ENCODE results near the gene LRRN4.

DNA sequence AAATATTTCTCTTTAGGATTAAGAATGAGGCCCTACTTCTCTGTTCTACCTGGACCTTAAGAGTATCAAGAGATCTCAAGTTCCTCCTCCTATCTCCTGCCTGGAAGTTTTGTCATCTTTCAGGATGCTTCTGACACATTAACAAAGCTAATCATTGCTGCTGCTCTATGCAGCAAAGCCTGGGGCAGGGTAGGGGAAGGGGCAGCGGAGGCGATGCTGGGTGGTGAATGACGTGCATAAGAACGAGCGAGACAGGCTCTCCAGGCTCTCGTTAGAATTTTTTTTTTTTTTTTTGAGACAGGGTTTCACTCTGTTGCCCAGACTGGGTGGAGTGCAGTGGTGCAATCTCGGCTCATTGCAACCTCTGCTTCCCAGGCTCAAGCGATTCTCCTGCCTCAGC, 37.8 kb upstream of the LRRN4 start:
- TF ChIP-seq FOS (IDR thresholded peaks at IDR 0.05; ENCODE audit: extremely low read depth, insufficient read length) (no peak), CTCF (IDR thresholded peaks at IDR 0.05 in 2 of 3, conservative IDR thresholded peaks at IDR 0.05 in 1 of 3; ENCODE audit: insufficient read depth in 2 of 3, low read depth in 1 of 3, low read length in 3 of 3) (no peak), ETV5 (CRISPR knock-in tag; IDR thresholded peaks at IDR 0.05; ENCODE audit: low read depth) (no peak), MEIS2 (IDR thresholded peaks at IDR 0.05; ENCODE audit: partially characterized antibody) (no peak), ZHX1 (conservative IDR thresholded peaks at IDR 0.05; ENCODE audit: low read length) (no peak), RBM22 (IDR thresholded peaks at IDR 0.05; ENCODE audit: low read depth, low read length, poor library complexity, severe bottlenecking) (no peak), CHD4 (IDR thresholded peaks at IDR 0.05; ENCODE audit: insufficient read depth, insufficient replicate concordance, low read depth, low read length, poor library complexity, severe bottlenecking) (no peak), MYC (IDR thresholded peaks at IDR 0.05; ENCODE audit: low read depth, low read length) (no peak), MYC (CRISPR knock-in tag; IDR thresholded peaks at IDR 0.05; ENCODE audit: borderline replicate concordance, low read depth) (no peak), ZNF780A (CRISPR knock-in tag; IDR thresholded peaks at IDR 0.05) (no peak), DLX4 (CRISPR knock-in tag; IDR thresholded peaks at IDR 0.05) (no peak), ZBTB7A (IDR thresholded peaks at IDR 0.05; ENCODE audit: borderline replicate concordance, control insufficient read depth, low read depth, low read length) (no peak), ZFP1 (CRISPR knock-in tag; IDR thresholded peaks at IDR 0.05) (no peak), EZH2 (IDR thresholded peaks at IDR 0.05; ENCODE audit: borderline replicate concordance, low read depth, low read length) (no peak)
- TF ChIP-seq, protein P1, sequence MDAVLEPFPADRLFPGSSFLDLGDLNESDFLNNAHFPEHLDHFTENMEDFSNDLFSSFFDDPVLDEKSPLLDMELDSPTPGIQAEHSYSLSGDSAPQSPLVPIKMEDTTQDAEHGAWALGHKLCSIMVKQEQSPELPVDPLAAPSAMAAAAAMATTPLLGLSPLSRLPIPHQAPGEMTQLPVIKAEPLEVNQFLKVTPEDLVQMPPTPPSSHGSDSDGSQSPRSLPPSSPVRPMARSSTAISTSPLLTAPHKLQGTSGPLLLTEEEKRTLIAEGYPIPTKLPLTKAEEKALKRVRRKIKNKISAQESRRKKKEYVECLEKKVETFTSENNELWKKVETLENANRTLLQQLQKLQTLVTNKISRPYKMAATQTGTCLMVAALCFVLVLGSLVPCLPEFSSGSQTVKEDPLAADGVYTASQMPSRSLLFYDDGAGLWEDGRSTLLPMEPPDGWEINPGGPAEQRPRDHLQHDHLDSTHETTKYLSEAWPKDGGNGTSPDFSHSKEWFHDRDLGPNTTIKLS (IDR thresholded peaks at IDR 0.05; ENCODE audit: borderline replicate concordance, low read depth): no peak
